Trophoblast cell (in vitro differentiated cells and primary cell): ENCODE results near the gene ARHGEF6.

Experiments
- DNase-seq, 2 donors: peaks; one replicate each; pipeline ENCODE4 v3.0.0-alpha.2; 2016
- H2AFZ ChIP-seq: 2 replicates; pipeline ENCODE4 v1.6.1; 2013; ENCODE audit warnings: low read length, moderate library complexity, mild to moderate bottlenecking; ENCODE audit not compliant: insufficient read depth, poor library complexity
- H2AK5ac ChIP-seq: 2 replicates; pipeline ENCODE4 v1.6.1; 2013; ENCODE audit warnings: mild to moderate bottlenecking, low read length
- H2BK120ac ChIP-seq: 2 replicates; pipeline ENCODE4 v1.6.1; 2013; ENCODE audit warnings: low read length, mild to moderate bottlenecking, moderate library complexity; ENCODE audit not compliant: insufficient read depth, poor library complexity
- H2BK12ac ChIP-seq: 2 replicates; pipeline ENCODE4 v1.6.1; 2013; ENCODE audit warnings: mild to moderate bottlenecking, low read length, moderate library complexity
- H2BK5ac ChIP-seq: 2 replicates; pipeline ENCODE4 v1.6.1; 2013; ENCODE audit warnings: low read length, low read depth, moderate library complexity, mild to moderate bottlenecking; ENCODE audit not compliant: poor library complexity
- H3K14ac ChIP-seq: 2 replicates; pipeline ENCODE4 v1.6.1; 2013; ENCODE audit warnings: mild to moderate bottlenecking, low read length
- H3K18ac ChIP-seq: 2 replicates; pipeline ENCODE4 v1.6.1; 2013; ENCODE audit warnings: mild to moderate bottlenecking, low read length
- H3K23ac ChIP-seq: 2 replicates; pipeline ENCODE4 v1.6.1; 2013; ENCODE audit warnings: low read length
- H3K27ac ChIP-seq: 2 replicates; pipeline ENCODE4 v1.5.1; 2013; ENCODE audit warnings: low read depth, mild to moderate bottlenecking, inconsistent platforms, low read length, moderate library complexity
- H3K27me3 ChIP-seq: 2 replicates; pipeline ENCODE4 v1.6.1; 2013; ENCODE audit warnings: inconsistent platforms, mild to moderate bottlenecking, low read length, moderate library complexity; ENCODE audit not compliant: insufficient read depth
- H3K36me3 ChIP-seq, 2 experiments: 1 replicate in 1 of 2; 2 replicates in 1 of 2; pipeline ENCODE4 v1.6.1; 2013; ENCODE audit warnings: low read length in 2 of 2, mild to moderate bottlenecking in 2 of 2, moderate library complexity in 1 of 2; ENCODE audit not compliant: insufficient read depth in 2 of 2, control insufficient read depth in 1 of 2
- H3K4ac ChIP-seq: 2 replicates; pipeline ENCODE4 v1.6.1; 2013; ENCODE audit warnings: low read depth, mild to moderate bottlenecking, low read length, moderate library complexity
- H3K4me1 ChIP-seq, 2 experiments: 1 replicate in 1 of 2; 2 replicates in 1 of 2; pipeline ENCODE4 v1.6.1; 2013; ENCODE audit warnings: low read length in 2 of 2, mild to moderate bottlenecking in 2 of 2, moderate library complexity in 1 of 2; ENCODE audit not compliant: insufficient read depth in 2 of 2, control insufficient read depth in 1 of 2
- H3K4me2 ChIP-seq: 2 replicates; pipeline ENCODE4 v1.6.1; 2013; ENCODE audit warnings: inconsistent platforms, mild to moderate bottlenecking, low read length, moderate library complexity
- H3K4me3 ChIP-seq: 2 replicates; pipeline ENCODE4 v1.5.1; 2013; ENCODE audit warnings: mild to moderate bottlenecking, low read depth, low read length, inconsistent platforms
- H3K79me1 ChIP-seq: one replicate; pipeline ENCODE4 v1.6.1; 2013; ENCODE audit warnings: low read length
- H3K79me2 ChIP-seq: 2 replicates; pipeline ENCODE4 v1.6.1; 2013; ENCODE audit warnings: low read length, mild to moderate bottlenecking; ENCODE audit not compliant: control insufficient read depth, insufficient read depth, poor library complexity
- H3K9ac ChIP-seq: 2 replicates; pipeline ENCODE4 v1.6.1; 2013; ENCODE audit warnings: mild to moderate bottlenecking, low read length
- H3K9me3 ChIP-seq: 2 replicates; pipeline ENCODE4 v1.6.1; 2013; ENCODE audit warnings: low read depth, mild to moderate bottlenecking, control low read depth, inconsistent platforms, low read length; ENCODE audit not compliant: insufficient read depth
- H4K12ac ChIP-seq: 2 replicates; pipeline ENCODE4 v1.6.1; 2013; ENCODE audit warnings: low read depth, mild to moderate bottlenecking, low read length, moderate library complexity
- H4K8ac ChIP-seq: 2 replicates; pipeline ENCODE4 v1.6.1; 2013; ENCODE audit warnings: low read depth, mild to moderate bottlenecking, low read length, moderate library complexity
- H4K91ac ChIP-seq: one replicate; pipeline ENCODE4 v1.6.1; 2013; ENCODE audit warnings: low read depth, mild to moderate bottlenecking, low read length, moderate library complexity
- WGBS: extraction: QIAGEN DNeasy Blood & Tissue Kit; methylation state at CpG from one replicate; pipeline ENCODE4 v1.1.7; 2013; ENCODE audit warnings: missing lambda C conversion rate; ENCODE audit not compliant: insufficient read length, insufficient coverage; ENCODE audit errors: extremely low coverage; 5-methylcytosine and 5-hydroxymethylcytosine counted together

ARHGEF6 gene

DNA sequence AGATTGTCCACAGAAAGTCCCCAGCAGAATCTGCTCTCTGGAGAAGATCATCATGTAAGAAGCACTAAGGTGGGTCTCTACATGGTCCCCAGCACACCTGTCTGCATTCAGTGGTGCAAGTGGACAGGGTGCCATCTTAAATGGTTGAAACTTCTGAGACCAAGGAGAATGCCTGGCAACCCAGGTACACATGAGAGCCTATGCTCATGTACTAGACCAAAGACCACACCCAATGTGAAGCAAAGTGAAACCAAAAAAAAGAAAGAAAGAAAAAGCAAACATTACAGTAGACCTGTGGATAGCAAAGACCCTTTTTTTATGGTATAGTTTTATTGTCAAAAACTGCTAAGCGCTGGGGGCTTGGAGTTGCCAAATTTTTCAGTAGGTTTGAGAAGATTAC, 117.8 kb downstream of the ARHGEF6 start:
- no peak overlapping the region for H4K8ac ChIP-seq
- no peaks in the 10 kb centered on the region for H3K27me3 ChIP-seq
- H2BK5ac ChIP-seq, result no peak overlapping the region
- no peaks in the 10 kb centered on the region for H3K79me1 ChIP-seq
- H2BK12ac ChIP-seq, result no peak overlapping the region
- no peak overlapping the region for H3K4ac ChIP-seq
- no peaks in the 10 kb centered on the region for H3K9me3 ChIP-seq
- H3K36me3 ChIP-seq, result no peaks in the 10 kb centered on the region
- no peak overlapping the region for H3K18ac ChIP-seq
- H3K79me2 ChIP-seq, result no peaks in the 10 kb centered on the region
- no peak overlapping the region for H4K91ac ChIP-seq
- H3K4me1 ChIP-seq, result no peaks in the 10 kb centered on the region
- no peak overlapping the region for H4K12ac ChIP-seq
- H3K27ac ChIP-seq, result no peak overlapping the region
- no peak overlapping the region for H3K4me3 ChIP-seq
- no peak overlapping the region for H3K4me2 ChIP-seq
- no peak overlapping the region for H3K23ac ChIP-seq
- no peak overlapping the region for H2AK5ac ChIP-seq
- no peak overlapping the region for H3K9ac ChIP-seq
- DNase-seq, result no peak
- H2AFZ ChIP-seq, result no peak overlapping the region
- no CpG with 5 or more reads among the region's 1 CpG for whole genome bisulfite sequencing
- H3K14ac ChIP-seq, result no peak overlapping the region
- H2BK120ac ChIP-seq, result no peak overlapping the region

DNA sequence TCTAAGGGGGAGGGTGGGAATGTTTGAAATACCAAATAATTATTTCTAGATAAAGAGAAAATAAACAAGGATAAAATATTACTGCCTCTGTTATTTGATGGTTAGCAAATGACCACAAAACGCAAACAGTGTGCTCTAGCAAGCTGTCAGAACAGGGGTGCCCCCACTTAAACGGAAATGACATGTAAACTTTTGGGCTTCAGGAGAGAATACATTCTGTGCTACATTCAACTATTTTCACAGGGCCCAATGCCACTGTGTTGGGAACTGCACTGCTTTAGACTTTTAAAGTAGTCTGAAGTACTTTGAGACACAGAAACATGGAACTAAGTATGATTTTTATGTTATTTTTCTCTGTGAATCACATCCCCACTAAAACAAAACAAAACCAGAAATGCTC, 118.6 kb downstream of the ARHGEF6 start:
- Histone ChIP-seq H3K4me2 (no peak overlapping the region), H4K8ac (no peak overlapping the region), H2AFZ (no peak overlapping the region), H2AK5ac (no peak overlapping the region), H4K12ac (no peak overlapping the region), H3K27me3 (no peaks in the 10 kb centered on the region), H3K14ac (no peak overlapping the region), H3K4ac (no peak overlapping the region), H3K79me2 (no peaks in the 10 kb centered on the region), H3K9ac (no peak overlapping the region), H3K4me3 (no peak overlapping the region), H3K27ac (no peak overlapping the region), H4K91ac (no peak overlapping the region), H2BK12ac (no peak overlapping the region), H3K4me1 (no peaks in the 10 kb centered on the region), H3K18ac (no peak overlapping the region), H3K36me3 (no peaks in the 10 kb centered on the region), H3K23ac (no peak overlapping the region), H2BK120ac (no peak overlapping the region), H3K79me1 (no peaks in the 10 kb centered on the region), H2BK5ac (no peak overlapping the region), H3K9me3 (no peaks in the 10 kb centered on the region)
- no peak for DNase-seq
- no CpG with 5 or more reads among the region's 2 CpGs for WGBS

DNA sequence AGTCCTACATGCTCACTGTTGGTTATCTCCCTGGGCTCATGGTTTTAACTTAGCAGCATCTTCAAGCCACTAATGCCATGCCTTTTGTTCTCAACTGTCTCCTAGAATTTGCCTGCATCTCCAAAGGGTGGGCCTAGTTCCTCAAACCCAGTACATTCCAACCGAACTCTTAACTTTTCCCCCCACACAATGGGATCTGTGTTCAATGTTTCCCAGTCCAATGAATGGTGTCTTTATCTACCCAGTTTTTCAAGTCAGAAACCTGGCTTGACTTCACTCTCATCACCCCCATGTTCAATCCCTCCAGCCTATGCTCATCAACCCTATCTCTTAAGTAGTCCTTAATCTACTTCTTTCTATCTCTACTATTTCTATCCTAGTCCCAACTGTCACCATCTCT, 119.8 kb downstream of the ARHGEF6 start:
- Histone ChIP-seq H3K27ac (no peak overlapping the region), H3K4me3 (no peak overlapping the region), H3K79me1 (no peaks in the 10 kb centered on the region), H3K36me3 (no peaks in the 10 kb centered on the region), H4K91ac (no peak overlapping the region), H2BK120ac (no peak overlapping the region), H3K4me2 (no peak overlapping the region), H4K8ac (no peak overlapping the region), H3K9ac (no peak overlapping the region), H3K79me2 (no peaks in the 10 kb centered on the region), H3K9me3 (no peaks in the 10 kb centered on the region), H3K27me3 (no peaks in the 10 kb centered on the region), H3K23ac (no peak overlapping the region), H4K12ac (no peak overlapping the region), H2AFZ (no peak overlapping the region), H3K14ac (no peak overlapping the region), H2BK5ac (no peak overlapping the region), H3K4me1 (no peaks in the 10 kb centered on the region), H2AK5ac (no peak overlapping the region), H2BK12ac (no peak overlapping the region), H3K18ac (no peak overlapping the region), H3K4ac (no peak overlapping the region)
- DNase-seq, result no peak
- WGBS, result no CpG with 5 or more reads among the region's 1 CpG

DNA sequence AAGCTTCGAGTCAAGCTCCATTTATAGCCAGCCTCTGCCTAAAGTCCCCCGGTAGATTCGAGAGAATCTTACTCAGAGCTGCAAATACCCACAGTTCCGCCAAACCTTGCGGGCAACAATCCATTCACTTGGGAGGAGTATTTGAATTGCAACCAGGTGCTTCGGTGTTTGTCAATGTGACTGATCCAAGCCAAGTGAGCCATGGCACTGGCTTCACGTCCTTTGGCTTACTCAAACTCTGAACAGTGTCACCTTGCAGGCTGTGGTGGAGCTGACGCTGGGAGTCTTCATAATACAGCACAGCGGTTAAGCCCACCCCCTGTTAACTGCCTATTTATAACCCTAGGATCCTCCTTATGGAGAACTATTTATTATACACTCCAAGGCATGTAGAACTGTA, 121.6 kb downstream of the ARHGEF6 start:
- no CpG with 5 or more reads among the region's 9 CpGs for WGBS
- no peak overlapping the region for H3K4ac ChIP-seq
- H2BK5ac ChIP-seq, result no peak overlapping the region

More for the DNA sequence above, 121.6 kb downstream of the ARHGEF6 start:
- H2BK120ac ChIP-seq, result no peak overlapping the region
- H2AFZ ChIP-seq, result no peak overlapping the region
- H3K23ac ChIP-seq, result no peak overlapping the region
- H3K18ac ChIP-seq, result no peak overlapping the region
- no peak overlapping the region for H3K4me3 ChIP-seq
- no peak overlapping the region for H3K14ac ChIP-seq
- no peak overlapping the region for H3K27ac ChIP-seq
- no peak overlapping the region for H4K12ac ChIP-seq
- H3K79me2 ChIP-seq, result no peaks in the 10 kb centered on the region
- H2AK5ac ChIP-seq, result no peak overlapping the region
- H3K27me3 ChIP-seq, result no peaks in the 10 kb centered on the region
- no peaks in the 10 kb centered on the region for H3K9me3 ChIP-seq
- no peak overlapping the region for H3K9ac ChIP-seq
- H4K8ac ChIP-seq, result no peak overlapping the region
- no peak overlapping the region for H4K91ac ChIP-seq
- no peak overlapping the region for H3K4me2 ChIP-seq
- H2BK12ac ChIP-seq, result no peak overlapping the region
- no peak for DNase-seq
- no peaks in the 10 kb centered on the region for H3K4me1 ChIP-seq
- no peaks in the 10 kb centered on the region for H3K79me1 ChIP-seq
- no peaks in the 10 kb centered on the region for H3K36me3 ChIP-seq
